NCI-H526 treated with DMSO at 0.1 percent for 48 hours (cell line): ENCODE data around the gene ACAD10.
"Not testable (repeated sequence)": the region's sequence is repeated elsewhere in the genome, so short reads cannot be mapped to it uniquely, and the experiment has no call there.

Experiments
- DNase-seq: peaks from one replicate; lab custom pipeline; 2025; lab: John Stamatoyannopoulos, UW

The ACAD10 gene

DNA sequence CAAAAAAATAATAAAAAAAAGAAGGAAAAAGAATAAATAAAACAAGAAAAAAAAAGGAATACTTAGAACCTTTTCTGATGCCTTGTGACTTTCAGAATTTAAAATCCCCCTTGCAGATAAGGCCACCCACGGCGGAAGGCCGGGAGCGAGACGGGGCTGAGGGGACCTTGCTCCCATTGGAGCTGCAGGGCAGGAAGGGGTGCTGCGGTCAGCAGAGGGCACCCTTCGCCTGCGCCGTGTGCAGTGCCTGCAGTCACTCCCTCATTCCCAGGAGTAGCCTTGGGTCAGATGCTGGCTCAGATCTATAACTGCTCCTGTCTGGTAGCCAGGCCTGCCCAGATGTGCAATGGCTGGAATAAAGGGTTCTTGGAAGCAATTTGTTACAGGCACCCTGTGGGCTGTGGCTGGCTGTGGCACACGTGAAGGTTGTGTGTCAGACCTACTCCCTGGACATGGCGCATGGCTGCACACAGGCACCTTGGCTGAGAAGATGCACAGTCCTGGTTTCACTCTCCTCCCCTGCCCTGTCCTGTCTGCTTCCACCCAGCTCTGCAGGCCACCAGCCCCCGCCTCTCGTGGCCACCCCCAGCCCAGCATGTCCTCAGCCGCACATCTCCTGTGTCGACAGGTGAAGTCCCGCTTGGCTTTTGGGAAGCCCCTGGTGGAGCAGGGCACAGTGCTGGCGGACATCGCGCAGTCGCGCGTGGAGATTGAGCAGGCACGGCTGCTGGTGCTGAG, 67.5 kb downstream of the ACAD10 start:
- DNase-seq, result no peak

DNA sequence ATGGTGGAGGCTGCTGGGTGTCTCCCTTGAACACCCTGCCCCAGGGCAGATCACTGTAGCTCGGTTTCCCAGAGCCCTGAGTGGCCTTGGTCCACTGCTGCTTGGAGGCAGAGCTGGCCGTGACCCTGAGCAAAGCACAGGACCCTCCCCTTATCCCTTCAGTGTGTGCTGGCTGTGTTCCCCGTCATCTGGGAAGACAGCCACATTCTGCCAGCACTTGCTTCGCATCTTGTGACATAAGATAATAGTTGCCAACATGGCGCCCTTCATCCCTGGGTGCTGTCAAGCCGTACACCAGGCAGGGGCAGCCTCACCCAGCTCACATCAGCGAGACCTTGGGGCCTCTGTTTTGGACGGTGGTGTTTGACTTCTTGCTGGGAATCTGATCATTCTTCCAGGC, 68.8 kb downstream of the ACAD10 start:
- no peak for DNase-seq

DNA sequence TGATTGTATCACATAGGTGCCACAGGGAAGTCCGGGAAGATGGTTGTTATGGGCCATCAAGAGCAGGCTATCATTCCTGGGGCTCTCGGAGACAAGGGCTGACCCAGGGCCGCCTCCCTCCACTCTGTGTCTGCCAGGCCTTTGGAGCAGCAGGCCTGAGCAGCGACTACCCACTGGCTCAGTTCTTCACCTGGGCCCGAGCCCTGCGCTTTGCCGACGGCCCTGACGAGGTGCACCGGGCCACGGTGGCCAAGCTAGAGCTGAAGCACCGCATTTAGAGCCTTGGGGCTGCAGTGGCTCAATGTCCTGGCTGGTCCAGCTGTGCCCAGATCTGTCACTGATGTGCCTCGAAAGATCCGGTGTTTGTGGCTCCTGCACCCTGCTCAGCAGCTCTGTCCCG, 70.3 kb downstream of the ACAD10 start:
- no peak for DNase-seq

DNA sequence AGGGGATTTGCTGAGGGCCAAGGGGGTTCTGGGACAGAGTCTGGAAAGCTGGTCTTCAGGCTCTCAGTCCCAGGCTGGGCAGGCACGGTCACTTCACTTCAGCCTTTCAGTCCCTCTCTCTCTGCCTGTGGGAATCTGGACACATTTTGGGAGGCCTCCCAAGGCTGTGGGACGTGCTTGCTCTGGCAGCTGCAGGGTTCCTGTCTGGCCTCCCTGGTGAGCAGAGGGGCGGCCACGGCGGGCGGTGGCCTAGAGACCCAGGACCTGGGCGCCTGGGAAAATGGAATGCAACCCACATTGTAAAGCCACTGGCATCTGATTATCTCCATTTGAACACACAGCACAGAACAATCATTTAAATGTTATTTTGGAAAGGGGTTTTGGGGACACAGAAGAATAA, 70.8 kb downstream of the ACAD10 start:
- DNase-seq, result no peak

DNA sequence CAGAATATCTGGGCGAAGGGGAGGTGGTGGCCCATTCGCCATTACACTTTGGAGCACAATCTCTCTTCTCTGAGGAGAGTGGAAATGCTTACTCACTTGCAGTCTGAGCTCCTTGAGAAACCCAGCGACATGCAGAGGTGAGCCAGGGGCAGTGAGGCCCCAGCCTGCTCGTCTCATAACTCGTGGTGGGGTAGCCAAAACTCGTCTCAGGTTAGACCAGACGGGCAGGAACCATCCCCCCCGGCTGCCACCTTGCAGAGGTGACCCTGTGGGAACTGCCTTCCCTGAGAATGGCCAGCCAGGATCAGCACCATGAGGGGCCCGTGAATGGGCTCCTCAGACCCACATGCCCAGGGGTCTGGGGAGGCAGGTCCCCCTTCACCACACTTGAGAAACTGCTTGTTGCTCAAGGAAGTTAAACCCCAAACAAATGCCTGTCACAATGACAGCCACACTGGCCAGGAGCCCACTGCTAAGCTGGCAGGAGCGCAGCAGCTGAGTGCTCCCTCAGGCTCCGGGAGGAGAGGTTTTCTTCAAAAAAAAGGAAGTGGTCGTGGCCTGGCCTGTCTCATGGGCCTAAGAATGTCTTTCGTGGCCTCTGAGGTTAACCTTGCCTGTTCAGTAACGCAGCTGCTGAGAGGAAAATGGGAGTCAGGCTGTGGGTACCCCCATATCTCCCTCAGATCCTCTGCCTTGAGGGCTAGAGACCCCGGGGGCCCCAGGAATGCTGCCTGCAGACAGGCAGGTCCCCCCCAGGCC, 71.7 kb downstream of the ACAD10 start:
- DNase-seq, result no peak

DNA sequence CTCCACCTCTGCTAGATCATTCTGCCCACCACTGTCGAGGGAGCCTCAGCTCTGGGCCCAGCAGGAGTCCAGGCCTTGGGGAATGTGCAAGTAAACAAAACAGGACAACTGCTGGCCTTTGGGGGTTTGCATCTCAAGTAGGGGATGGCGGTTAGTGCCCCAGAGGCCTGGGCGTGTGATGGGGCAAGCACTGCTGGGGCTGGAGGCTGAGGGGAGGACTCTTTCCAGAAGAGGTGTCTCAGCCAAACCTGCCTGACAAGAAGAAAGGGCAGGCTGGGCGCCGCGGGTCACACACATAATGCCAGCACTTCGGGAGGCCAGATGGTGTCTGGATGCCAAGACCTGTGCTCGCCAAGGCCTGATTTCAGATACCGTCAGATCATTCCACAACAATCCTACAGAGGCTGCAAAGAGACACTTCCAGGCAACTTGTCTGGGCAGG, 72.3 kb downstream of the ACAD10 start:
- no peak for DNase-seq

DNA sequence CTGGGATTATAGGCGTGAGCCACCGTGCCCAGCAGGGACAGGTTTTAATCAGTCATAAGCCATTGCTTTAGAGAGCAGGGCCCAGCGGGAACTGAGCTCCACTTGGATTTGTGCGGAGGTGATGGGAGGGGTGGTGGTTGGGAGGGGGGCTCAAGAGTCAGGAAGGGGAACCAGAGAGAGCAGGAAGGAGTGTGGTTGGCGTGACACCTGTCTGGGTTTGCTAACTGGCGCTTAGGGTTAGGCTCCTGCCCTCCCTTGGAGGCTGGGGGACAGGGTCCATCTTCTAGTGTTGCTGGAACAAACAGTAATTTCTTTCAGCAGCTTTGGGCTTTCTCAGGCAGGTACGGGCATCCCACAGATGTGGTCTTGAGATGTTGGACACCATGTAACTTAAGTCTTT, 73.4 kb downstream of the ACAD10 start:
- DNase-seq, result no peak

DNA sequence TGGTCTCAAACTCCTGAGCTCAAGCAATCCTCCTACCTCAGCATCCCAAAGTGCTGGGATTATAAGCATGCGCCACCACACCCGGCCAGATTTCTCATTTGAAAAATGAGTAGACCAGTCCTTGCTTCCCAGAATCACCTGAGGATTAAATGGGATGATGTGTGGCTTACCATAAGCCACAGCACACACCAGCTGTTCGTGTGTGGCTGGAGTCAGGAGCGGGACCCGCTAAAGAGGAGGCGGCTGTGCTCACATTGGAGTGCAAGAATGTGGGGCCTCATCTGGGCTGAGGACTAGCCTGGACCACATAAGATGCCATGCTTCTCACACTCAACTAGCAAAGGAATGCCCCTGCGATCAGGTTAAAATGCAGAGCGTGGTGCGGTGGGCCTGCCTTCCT, 74.1 kb downstream of the ACAD10 start:
- no peak for DNase-seq

DNA sequence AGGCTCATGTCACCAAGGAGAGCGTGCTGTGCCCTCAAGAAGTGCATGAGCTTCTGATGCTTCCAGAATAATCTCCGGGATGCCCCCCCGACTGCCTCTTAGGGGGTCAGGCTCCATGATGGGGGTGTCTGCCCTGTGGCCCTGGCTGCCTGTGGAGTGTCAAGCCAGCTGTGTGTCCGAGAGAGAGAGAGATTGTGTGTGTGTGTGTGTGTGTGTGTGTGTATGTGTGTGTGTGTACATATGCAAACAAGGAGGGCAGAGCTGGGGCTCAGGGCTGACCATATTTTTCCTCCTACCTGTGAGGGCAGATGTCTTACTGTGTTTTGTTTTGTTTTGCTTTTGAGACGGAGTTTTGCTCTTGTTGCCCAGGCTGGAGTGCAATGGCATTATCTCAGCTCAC, 75.2 kb downstream of the ACAD10 start:
- peak; percentile 73 for DNase-seq

DNA sequence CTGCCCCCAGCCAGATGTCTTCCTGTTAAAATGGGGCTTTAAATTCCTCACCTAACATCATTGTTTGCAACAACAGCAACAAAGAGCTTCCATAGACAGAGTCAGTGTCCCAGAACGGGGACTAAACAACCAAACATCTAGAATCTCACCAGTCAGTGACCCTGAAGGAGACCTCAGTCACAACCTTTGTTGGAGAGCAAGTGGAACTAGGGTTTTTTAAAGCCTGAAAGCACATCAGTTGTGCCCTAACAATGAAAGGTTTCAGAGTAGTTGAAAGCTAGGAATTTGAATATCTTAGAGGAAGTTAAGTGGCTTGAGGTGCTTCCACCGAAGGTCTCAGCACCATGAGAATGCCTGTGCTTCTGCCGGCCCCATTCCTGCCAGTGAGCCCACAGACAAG, 75.9 kb downstream of the ACAD10 start:
- DNase-seq, result no peak

DNA sequence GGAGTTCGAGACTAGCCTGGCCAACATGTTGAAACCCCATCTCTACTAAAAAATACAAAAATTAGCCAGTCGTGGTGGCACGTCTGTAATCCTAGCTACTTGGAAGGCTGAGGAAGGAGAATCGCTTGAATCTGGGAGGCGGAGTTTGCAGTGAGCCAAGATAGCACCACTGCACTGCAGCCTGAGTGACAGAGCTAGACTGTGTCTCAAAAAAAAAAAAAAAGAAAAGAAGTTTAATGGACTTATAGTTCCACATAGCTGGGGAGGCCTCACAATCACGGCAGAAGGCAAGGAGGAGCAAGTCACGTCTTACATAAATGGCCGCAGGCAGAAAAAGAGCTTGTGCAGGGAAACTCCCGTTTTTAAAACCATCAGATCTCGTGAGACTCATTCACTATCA, 77.7 kb downstream of the ACAD10 start:
- not testable (repeated sequence) for DNase-seq

DNA sequence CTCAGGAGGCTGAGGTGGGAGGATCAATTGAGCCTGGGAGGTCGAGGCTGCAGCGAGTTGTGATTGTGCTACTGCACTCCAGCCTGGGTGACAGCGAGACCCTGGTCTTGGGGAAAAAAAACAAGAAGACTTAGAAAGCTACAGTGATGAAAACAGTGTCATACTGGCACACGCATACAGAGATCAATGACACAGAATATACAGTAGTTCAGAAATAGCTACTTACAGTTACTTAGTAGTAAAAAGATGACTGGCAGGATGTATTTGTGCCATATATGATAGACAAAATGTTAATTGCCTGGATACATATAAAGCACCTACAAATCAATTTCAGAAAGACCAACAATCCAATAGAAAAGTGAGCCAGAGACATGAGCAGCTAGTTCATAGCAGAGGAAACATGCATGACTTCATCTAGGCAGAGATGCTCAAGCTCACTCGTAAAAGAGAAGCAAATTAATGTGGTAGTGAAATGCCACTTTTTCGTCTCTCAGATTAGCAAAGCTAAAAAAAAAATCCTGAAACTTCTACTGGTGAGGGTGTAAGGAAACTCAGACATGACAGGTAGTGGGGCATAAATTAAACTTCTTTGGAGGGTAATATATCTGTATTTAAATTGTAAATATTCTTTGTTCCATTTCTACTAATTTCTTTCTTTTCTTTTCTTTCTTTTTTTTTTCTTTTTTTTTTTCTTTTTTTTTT, 78.4 kb downstream of the ACAD10 start:
- no peak for DNase-seq

DNA sequence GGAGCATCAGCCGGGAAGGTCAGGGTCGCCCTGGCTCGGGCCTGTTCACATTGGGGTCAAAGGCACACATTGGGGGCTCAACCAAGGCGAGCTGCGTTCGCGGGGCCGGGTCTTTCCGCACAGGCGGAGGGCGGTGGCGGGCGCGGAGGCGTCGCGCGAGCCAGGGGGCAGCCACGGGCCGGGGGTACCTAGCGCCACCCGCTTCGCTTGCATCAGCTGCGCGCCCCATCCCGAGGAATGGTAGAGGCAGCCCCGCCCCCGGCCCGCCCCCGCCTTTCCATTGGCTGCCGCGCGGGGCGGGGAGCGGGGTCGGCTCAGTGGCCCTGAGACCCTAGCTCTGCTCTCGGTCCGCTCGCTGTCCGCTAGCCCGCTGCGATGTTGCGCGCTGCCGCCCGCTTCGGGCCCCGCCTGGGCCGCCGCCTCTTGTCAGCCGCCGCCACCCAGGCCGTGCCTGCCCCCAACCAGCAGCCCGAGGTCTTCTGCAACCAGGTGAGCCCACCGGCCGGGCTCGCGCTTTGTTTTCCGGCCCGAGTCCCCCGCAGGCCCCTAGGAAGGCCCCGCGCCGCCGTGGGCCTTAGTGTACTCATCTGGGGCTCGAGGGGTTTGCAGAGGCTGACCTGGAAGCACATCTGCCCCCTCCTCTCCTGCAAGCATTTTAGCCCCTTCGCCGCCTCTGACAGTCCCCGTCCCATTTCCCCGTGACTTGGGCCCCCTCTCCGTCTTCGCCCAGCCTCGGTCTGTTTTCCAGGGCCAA, 80.9 kb downstream of the ACAD10 start, which contains the start of gene ALDH2:
Gene ALDH2, plus strand, starts transcription at position 326 of the 754 bp plus-strand sequence. Its CDS starts 50 bp downstream, at position 376.
- DNase-seq, result peak; percentile 54

DNA sequence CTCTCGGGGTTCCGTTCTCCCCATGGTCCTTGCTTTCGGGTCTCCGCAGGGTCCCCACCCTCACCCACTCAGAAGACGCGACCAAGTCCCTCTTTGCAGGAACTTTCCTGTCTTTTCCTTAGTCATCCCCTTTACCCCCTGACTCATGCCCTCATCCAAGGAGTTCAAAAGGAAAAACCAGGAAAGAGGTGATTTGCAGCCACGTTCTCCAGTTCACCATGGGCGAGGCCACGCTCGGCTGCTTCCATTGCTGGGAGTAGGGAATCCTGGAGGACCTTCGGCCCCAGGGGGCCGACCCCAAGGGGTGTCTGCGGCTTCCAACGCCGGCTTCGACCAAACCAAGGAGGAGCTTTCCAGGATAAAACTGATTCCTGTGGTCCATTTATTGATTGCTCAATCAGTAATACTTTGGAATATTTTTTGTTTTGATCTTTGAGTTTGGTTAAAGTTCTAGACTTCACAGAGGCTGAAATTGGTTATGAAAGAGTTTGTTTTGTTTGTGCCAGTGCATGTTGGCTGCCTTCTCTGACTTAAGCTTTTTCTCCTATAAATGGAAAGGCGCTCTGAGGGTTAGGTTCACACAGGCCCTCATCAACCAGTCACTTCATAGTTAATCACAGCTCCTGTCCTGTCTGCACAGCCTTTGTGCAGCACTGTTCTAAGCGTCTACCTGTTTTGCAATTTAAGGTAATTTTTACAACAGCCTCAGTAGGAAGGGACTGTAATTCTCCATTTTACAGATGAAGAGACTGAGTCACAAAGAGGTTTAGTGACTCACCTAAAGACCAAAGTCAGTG, 81.7 kb downstream of the ACAD10 start:
- no peak for DNase-seq

DNA sequence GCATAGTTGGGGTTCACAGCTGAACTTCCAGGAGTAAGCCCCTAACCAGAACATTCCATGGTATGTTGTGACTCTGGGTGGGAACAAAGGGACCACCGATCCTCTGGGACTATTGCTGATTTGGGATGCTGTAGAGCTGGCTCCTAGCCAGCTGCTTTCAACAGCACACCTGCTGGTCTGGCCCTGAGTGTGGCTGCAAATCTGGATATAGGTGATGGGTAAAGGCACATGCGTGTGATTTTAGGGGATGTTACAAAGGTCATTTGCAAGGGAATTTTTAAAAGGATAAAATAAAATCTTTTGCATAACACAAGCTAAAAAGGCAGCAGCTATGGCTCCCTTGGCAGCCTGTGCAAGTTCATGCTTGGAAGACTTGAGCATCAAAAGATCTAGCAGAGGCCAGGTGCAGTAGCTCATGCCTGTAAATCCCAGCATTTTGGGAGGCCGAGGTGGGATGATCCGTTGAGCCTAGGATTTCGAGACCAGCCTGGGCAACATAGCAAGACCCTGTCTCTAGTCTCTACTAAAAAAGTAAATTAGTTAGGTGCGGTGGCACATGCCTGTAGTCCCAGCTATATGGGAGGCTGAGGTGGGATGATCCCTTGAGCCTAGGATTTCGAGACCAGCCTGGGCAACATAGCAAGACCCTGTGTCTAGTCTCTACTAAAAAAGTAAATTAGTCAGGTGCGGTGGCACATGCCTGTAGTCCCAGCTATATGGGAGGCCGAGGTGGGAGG, 82.5 kb downstream of the ACAD10 start:
- DNase-seq, result no peak

DNA sequence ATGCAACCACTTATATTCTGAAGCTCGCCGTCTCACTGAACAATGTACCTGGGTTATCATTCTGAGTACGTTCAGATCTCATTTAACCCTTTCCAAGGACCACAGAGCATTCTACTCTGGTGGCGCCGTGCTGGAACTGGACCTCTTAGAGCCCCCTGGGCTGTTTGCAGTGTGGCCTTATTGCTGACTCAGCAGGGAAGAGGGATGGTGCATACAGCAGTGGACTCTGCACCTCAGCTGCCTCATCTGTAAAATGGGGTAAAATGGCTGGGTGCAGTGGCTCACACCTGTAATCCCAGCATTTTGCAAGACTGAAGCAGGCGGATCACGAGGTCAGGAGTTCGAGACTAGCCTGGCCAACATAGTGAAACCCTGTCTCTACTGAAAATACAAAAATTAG, 83.7 kb downstream of the ACAD10 start:
- no peak for DNase-seq

DNA sequence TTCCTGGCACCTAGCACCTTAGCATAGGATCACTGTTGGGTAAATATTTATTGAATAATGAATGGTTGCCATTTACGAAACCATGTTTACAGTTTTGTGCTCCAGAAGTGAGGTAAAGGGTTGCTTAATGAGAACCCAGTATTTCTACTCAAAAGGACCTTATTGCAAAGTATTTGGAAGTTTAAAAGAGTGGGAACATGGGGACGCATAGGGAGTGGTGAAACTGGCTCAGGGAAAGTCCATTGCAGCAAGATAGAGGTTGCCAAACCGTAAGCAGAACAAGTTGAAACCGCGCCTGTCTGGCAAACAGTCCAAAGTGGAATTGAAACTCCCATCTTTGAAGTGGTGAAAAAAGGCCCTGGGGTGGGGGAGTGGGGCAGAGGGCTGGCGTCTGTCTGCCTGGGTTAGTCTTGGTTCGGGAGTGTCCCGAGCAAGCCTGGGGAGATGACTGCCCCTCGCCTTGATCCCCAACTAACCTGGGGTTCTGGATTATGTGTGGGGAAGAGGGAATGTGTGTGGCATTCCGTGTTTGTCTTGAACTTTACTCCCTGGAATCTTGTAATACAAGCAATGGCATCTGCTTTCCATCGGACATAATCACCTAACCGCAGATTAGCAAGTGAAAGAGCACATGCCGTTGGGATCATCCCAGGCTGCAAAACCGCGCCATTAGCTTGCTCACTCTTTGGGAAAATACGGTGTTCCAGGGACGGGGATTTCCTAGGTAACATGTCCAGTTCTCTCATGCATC, 88.1 kb downstream of the ACAD10 start:
- DNase-seq, result peak; percentile 82

DNA sequence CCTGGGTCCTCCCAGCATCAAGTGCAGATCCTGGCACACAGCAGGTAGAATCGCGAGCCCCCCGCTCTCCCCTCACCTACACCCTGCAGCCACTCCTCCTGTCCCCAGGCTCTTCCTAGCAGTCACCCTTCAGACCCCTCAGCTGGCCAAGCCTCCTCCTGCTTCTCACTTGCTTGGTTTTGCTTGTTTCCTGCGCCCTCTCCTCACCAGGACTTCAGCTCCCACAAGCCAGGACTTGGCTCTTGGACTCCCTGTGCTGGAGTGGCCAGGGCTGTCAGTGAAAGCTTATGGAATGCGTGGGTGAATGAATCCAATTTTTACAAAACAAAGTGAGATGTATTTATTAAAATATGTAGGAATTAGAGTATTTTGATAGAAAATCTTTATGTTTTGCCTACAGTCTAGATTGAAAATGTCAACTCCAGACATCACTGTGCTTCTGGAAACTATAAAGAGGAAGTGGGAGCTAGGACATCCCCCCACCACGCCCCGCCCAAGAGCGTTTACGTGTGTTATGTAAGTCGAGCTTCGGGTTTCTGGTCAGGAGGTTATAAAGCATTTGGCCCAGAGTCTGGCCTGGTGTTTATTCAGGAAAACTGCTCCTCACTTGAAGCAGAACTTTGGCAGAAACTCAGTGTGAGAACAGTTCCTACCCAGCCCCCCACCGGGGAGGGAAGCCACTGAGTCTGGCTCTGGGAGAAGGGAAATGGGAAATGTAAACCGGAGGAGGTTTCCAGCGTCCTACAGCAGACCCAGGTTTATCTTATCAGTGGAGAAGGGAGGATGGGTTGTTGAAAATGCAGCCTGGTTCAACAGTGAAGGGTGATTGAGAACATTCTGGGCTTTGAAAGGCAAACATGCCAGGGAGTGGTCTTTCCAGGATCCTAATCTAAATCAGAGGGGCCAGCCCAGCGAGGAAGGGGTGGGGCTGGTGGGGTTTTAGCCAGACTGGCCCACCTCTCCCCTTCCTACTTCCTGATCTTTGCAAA, 89.6 kb downstream of the ACAD10 start:
- DNase-seq, result peak; percentile 53
